Osteoblast (primary cell): ENCODE measurements around the gene TINAG. TPM values are rescaled to one million over a fixed set of nuclear protein-coding genes. Genes with fewer than 3 reads are reported as not detected.

Experiments used
- DNase-seq: peaks from one replicate; pipeline ENCODE4 v3.0.0; 2011; ENCODE audit warnings: low spot score, mixed read lengths; ENCODE audit not compliant: insufficient read length; ENCODE audit errors: missing footprints
- H2AFZ ChIP-seq: 2 replicates; pipeline ENCODE4 v1.6.0; 2011; ENCODE audit warnings: mild to moderate bottlenecking, low read length
- H3K27ac ChIP-seq: 2 replicates; pipeline ENCODE4 v1.5.1; 2011; ENCODE audit warnings: mild to moderate bottlenecking, low read depth, low read length, moderate library complexity
- H3K27me3 ChIP-seq: 2 replicates; pipeline ENCODE4 v1.6.0; 2012; ENCODE audit warnings: mild to moderate bottlenecking, control low read depth, inconsistent platforms, low read length, moderate library complexity; ENCODE audit not compliant: insufficient read depth
- H3K36me3 ChIP-seq: 2 replicates; pipeline ENCODE4 v1.5.1; 2011; ENCODE audit warnings: mild to moderate bottlenecking, low read length, control low read depth, moderate library complexity; ENCODE audit not compliant: insufficient read depth
- H3K4me1 ChIP-seq: 2 replicates; pipeline ENCODE4 v1.5.1; 2011; ENCODE audit warnings: mild to moderate bottlenecking, low read length, control low read depth, moderate library complexity; ENCODE audit not compliant: insufficient read depth
- H3K4me2 ChIP-seq: 2 replicates; pipeline ENCODE4 v1.6.0; 2011; ENCODE audit warnings: mild to moderate bottlenecking, low read length; ENCODE audit not compliant: insufficient read depth
- H3K4me3 ChIP-seq: fragments of 200-600 bp; sonication (generic); 3 replicates; pipeline ENCODE4 v1.5.1; 2012; ENCODE audit warnings: mild to moderate bottlenecking, low read length, inconsistent platforms; ENCODE audit not compliant: insufficient read depth
- H3K79me2 ChIP-seq: 2 replicates; pipeline ENCODE4 v1.6.0; 2012; ENCODE audit warnings: mild to moderate bottlenecking, low read length, control low read depth, inconsistent platforms; ENCODE audit not compliant: insufficient read depth
- H3K9me3 ChIP-seq: 2 replicates; pipeline ENCODE4 v1.5.1; 2011; ENCODE audit warnings: low read depth, low read length, control low read depth
- H4K20me1 ChIP-seq: 2 replicates; pipeline ENCODE4 v1.6.0; 2012; ENCODE audit warnings: mild to moderate bottlenecking, low read length, control low read depth; ENCODE audit not compliant: insufficient read depth
- total RNA-seq: library from RNA; depleted of rRNA; stranded (reverse); fragments of >200 nt; gene quantifications from 2 replicates; pipeline ENCODE4 v1.2.3, GENCODE V29; 2012
- TF ChIP-seq, protein P1 (sequence below): IDR thresholded peaks from 2 replicates; pipeline ENCODE4 v1.5.1; 2011; ENCODE audit warnings: mild to moderate bottlenecking, low read depth, low read length, moderate library complexity; ENCODE audit errors: extremely low read depth

TINAG gene
- total RNA-seq, 1 donor: not detected

DNA sequence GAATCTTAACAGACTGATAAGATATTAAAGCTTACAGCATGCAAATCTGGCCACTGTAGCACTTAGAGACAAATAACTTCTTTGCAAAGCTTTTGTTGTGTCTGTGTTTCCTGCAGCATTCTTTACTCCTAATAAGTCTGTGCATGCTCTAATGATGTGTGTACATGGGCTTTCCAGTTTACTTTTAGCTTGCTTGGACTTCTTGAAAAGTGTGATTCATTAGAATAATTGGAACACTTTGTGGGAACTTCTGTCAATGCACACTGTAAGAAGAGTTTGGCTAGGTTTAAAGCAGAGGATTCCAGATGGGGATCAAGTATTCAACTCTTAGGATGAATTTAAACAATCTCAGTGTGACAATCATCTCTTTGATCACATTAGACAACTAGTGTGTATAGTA, 22.1 kb upstream of the TINAG start:
- Histone ChIP-seq H3K27me3 (no peaks in the 10 kb centered on the region), H3K4me3 (no peak overlapping the region), H3K79me2 (no peaks in the 10 kb centered on the region), H4K20me1 (no peaks in the 10 kb centered on the region), H3K9me3 (no peaks in the 10 kb centered on the region), H3K4me2 (no peak overlapping the region), H2AFZ (peak overlapping the region; percentile 15), H3K4me1 (peaks cover 22% of the 10 kb centered on the region), H3K36me3 (no peaks in the 10 kb centered on the region), H3K27ac (no peak overlapping the region)
- DNase-seq: no peak
- TF ChIP-seq, protein P1, sequence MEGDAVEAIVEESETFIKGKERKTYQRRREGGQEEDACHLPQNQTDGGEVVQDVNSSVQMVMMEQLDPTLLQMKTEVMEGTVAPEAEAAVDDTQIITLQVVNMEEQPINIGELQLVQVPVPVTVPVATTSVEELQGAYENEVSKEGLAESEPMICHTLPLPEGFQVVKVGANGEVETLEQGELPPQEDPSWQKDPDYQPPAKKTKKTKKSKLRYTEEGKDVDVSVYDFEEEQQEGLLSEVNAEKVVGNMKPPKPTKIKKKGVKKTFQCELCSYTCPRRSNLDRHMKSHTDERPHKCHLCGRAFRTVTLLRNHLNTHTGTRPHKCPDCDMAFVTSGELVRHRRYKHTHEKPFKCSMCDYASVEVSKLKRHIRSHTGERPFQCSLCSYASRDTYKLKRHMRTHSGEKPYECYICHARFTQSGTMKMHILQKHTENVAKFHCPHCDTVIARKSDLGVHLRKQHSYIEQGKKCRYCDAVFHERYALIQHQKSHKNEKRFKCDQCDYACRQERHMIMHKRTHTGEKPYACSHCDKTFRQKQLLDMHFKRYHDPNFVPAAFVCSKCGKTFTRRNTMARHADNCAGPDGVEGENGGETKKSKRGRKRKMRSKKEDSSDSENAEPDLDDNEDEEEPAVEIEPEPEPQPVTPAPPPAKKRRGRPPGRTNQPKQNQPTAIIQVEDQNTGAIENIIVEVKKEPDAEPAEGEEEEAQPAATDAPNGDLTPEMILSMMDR: no peak

GRCh38 chr6:54288474-54288873, 19.8 kb upstream of the TINAG start:
- Histone ChIP-seq H3K4me1 (peaks cover 17% of the 10 kb centered on the region), H3K4me3 (no peak overlapping the region), H3K79me2 (no peaks in the 10 kb centered on the region), H4K20me1 (no peaks in the 10 kb centered on the region), H3K27me3 (no peaks in the 10 kb centered on the region), H3K9me3 (no peaks in the 10 kb centered on the region), H3K27ac (no peak overlapping the region), H3K4me2 (no peak overlapping the region), H2AFZ (no peak overlapping the region), H3K36me3 (no peaks in the 10 kb centered on the region)
- no peak for DNase-seq
- TF ChIP-seq, protein P1: no peak

- Histone ChIP-seq H3K36me3 (no peaks in the 10 kb centered on the region), H3K27ac (no peak overlapping the region), H3K79me2 (no peaks in the 10 kb centered on the region), H4K20me1 (no peaks in the 10 kb centered on the region), H2AFZ (no peak overlapping the region), H3K4me1 (peaks cover 21% of the 10 kb centered on the region), H3K4me2 (no peak overlapping the region), H3K27me3 (no peaks in the 10 kb centered on the region), H3K4me3 (no peak overlapping the region), H3K9me3 (no peaks in the 10 kb centered on the region)
- TF ChIP-seq, protein P1: no peak
- no peak for DNase-seq
These were observed 18.8 kb upstream of the TINAG start for GRCh38 chr6:54289426-54289825.

- no peaks in the 10 kb centered on the region for H4K20me1 ChIP-seq
- H3K9me3 ChIP-seq: no peaks in the 10 kb centered on the region
- DNase-seq: peak; percentile 18
- H3K4me2 ChIP-seq: peak overlapping the region; percentile 31
- H3K36me3 ChIP-seq: no peaks in the 10 kb centered on the region
- H2AFZ ChIP-seq: peak overlapping the region; percentile 69
- TF ChIP-seq, protein P1: no peak
- no peak overlapping the region for H3K4me3 ChIP-seq
- peak overlapping the region; percentile 42 for H3K27ac ChIP-seq
- H3K79me2 ChIP-seq: no peaks in the 10 kb centered on the region
- no peaks in the 10 kb centered on the region for H3K27me3 ChIP-seq
- peaks cover 21% of the 10 kb centered on the region for H3K4me1 ChIP-seq
These were observed 17.1 kb upstream of the TINAG start for GRCh38 chr6:54291146-54291545.
